Large intestine (tissue), 1 donor: ENCODE measurements around the gene OR2W3. TPM values are rescaled to one million over a fixed set of nuclear protein-coding genes. Genes with fewer than 3 reads are reported as not detected.

Source experiments
- polyA plus RNA-seq: library from polyadenylated mRNA; unstranded; fragments of 120-200 nt; gene quantifications from one replicate; pipeline ENCODE4 v1.2.1, GENCODE V29; 2013

The OR2W3 gene
- polyA plus RNA-seq, 1 donor: 0.51 TPM

Other genes with a start within 250 kb of the OR2W3 start
- 0.01 TPM for gene OR13G1, start 215.8 kb upstream of the OR2W3 start, polyA plus RNA-seq
- gene OR6F1, start 178.9 kb upstream of the OR2W3 start, polyA plus RNA-seq: not detected
- gene OR14K1, start 157.0 kb upstream of the OR2W3 start, polyA plus RNA-seq: not detected
- gene OR14A2, start 147.4 kb upstream of the OR2W3 start, polyA plus RNA-seq: not detected
- gene OR1C1, start 135.0 kb upstream of the OR2W3 start, polyA plus RNA-seq: not detected
- gene OR14A16, start 71.5 kb upstream of the OR2W3 start, polyA plus RNA-seq: not detected
- not detected for gene OR11L1, start 53.7 kb upstream of the OR2W3 start, polyA plus RNA-seq
- 2.1 TPM for gene TRIM58, start 38.4 kb upstream of the OR2W3 start, polyA plus RNA-seq
- gene OR2T8, start 24.7 kb downstream of the OR2W3 start, polyA plus RNA-seq: 0.09 TPM
- gene OR2AJ1, start 29.3 kb downstream of the OR2W3 start, polyA plus RNA-seq: not detected
- gene OR2L8, start 53.3 kb downstream of the OR2W3 start, polyA plus RNA-seq: not detected
- gene OR2AK2, start 69.6 kb downstream of the OR2W3 start, polyA plus RNA-seq: not detected
- not detected for gene OR2L5, start 118.1 kb downstream of the OR2W3 start, polyA plus RNA-seq
- 0.52 TPM for gene OR2L2, start 134.5 kb downstream of the OR2W3 start, polyA plus RNA-seq
- gene OR2L3, start 151.2 kb downstream of the OR2W3 start, polyA plus RNA-seq: not detected
- gene OR2L13, start 199.6 kb downstream of the OR2W3 start, polyA plus RNA-seq: 0.09 TPM
- not detected for gene OR2M5, start 249.6 kb downstream of the OR2W3 start, polyA plus RNA-seq